Activated naive CD8-positive, alpha-beta T cell treated with anti-CD3 and anti-CD28 coated beads, Interleukin-2, amount 50 U/mL, for 24 hours (primary cell): Measurements from ENCODE around the gene INHA.

Experiments
- ATAC-seq: fragments of 150-1000 bp; cut with Tn5 transposase; one replicate; pipeline ENCODE4 v1.10.0; 2021
- DNase-seq: peaks from one replicate; pipeline ENCODE4 v3.0.0; 2021
- H3K27ac Mint-ChIP-seq: one replicate; pipeline ENCODE4 v1.8.0; 2021; ENCODE audit warnings: mild to moderate bottlenecking, mixed read lengths
- H3K27me3 Mint-ChIP-seq: one replicate; pipeline ENCODE4 v1.8.0; 2021; ENCODE audit warnings: mixed read lengths
- H3K36me3 Mint-ChIP-seq: one replicate; pipeline ENCODE4 v1.8.0; 2021; ENCODE audit warnings: low read depth, mixed read lengths
- H3K4me1 Mint-ChIP-seq: one replicate; pipeline ENCODE4 v1.8.0; 2021; ENCODE audit warnings: mixed read lengths
- H3K4me3 Mint-ChIP-seq: one replicate; pipeline ENCODE4 v1.8.0; 2021; ENCODE audit warnings: mild to moderate bottlenecking, moderate library complexity, mixed read lengths
- H3K9me3 Mint-ChIP-seq: one replicate; pipeline ENCODE4 v1.8.0; 2021; ENCODE audit warnings: mixed read lengths

Gene INHA

GRCh38 chr2:219572237-219573001 lies at the start of gene INHA:
Gene INHA, plus strand, starts transcription at chr2:219572310. Its CDS starts 65 bp downstream, at chr2:219572375.
- Mint-ChIP-seq H3K27ac (no peak within 1 kb of the TSS), H3K4me1 (no peaks in the 10 kb centered on the region), H3K4me3 (no peak within 1 kb of the TSS), H3K36me3 (no peaks in the 10 kb centered on the region), H3K9me3 (no peaks in the 10 kb centered on the region), H3K27me3 (peaks cover 48% of the 10 kb centered on the region)
- no peak for ATAC-seq
- DNase-seq, result no peak

GRCh38 chr2:219523031-219523671 lies 49.0 kb upstream of the INHA start:
- ATAC-seq, result no peak
- no peaks in the 10 kb centered on the region for H3K36me3 Mint-ChIP-seq
- no peak for DNase-seq
- H3K27me3 Mint-ChIP-seq, result peaks cover 77% of the 10 kb centered on the region
- no peak overlapping the region for H3K4me3 Mint-ChIP-seq
- H3K4me1 Mint-ChIP-seq, result peaks cover 10% of the 10 kb centered on the region
- H3K9me3 Mint-ChIP-seq, result no peaks in the 10 kb centered on the region
- no peak overlapping the region for H3K27ac Mint-ChIP-seq

GRCh38 chr2:219524817-219525216 lies 47.3 kb upstream of the INHA start:
- Mint-ChIP-seq H3K4me1 (peaks cover 10% of the 10 kb centered on the region), H3K4me3 (no peak overlapping the region), H3K36me3 (no peaks in the 10 kb centered on the region), H3K27ac (no peak overlapping the region), H3K27me3 (peaks cover 85% of the 10 kb centered on the region), H3K9me3 (no peaks in the 10 kb centered on the region)
- DNase-seq (no peak), ATAC-seq (no peak)

GRCh38 chr2:219525533-219526232 lies 46.4 kb upstream of the INHA start:
- Mint-ChIP-seq H3K4me1 (peaks cover 10% of the 10 kb centered on the region), H3K27ac (no peak overlapping the region), H3K4me3 (no peak overlapping the region), H3K36me3 (no peaks in the 10 kb centered on the region), H3K27me3 (peaks cover 86% of the 10 kb centered on the region), H3K9me3 (no peaks in the 10 kb centered on the region)
- ATAC-seq (no peak), DNase-seq (no peak)

GRCh38 chr2:219526320-219527075 lies 45.6 kb upstream of the INHA start:
- DNase-seq, result no peak
- Mint-ChIP-seq H3K27me3 (peaks cover 83% of the 10 kb centered on the region), H3K4me3 (no peak overlapping the region), H3K36me3 (no peaks in the 10 kb centered on the region), H3K27ac (no peak overlapping the region), H3K9me3 (no peaks in the 10 kb centered on the region), H3K4me1 (peaks cover 10% of the 10 kb centered on the region)
- ATAC-seq, result no peak

GRCh38 chr2:219527076-219527394 lies 45.1 kb upstream of the INHA start:
- Mint-ChIP-seq H3K27me3 (peaks cover 78% of the 10 kb centered on the region), H3K27ac (no peak overlapping the region), H3K36me3 (no peaks in the 10 kb centered on the region), H3K9me3 (no peaks in the 10 kb centered on the region), H3K4me1 (peaks cover 7% of the 10 kb centered on the region), H3K4me3 (no peak overlapping the region)
- no peak for DNase-seq
- ATAC-seq, result no peak

GRCh38 chr2:219527472-219527871 lies 44.6 kb upstream of the INHA start:
- ATAC-seq (no peak), DNase-seq (no peak)
- H3K27ac Mint-ChIP-seq, result no peak overlapping the region
- H3K27me3 Mint-ChIP-seq, result peaks cover 78% of the 10 kb centered on the region
- no peaks in the 10 kb centered on the region for H3K9me3 Mint-ChIP-seq
- H3K4me3 Mint-ChIP-seq, result no peak overlapping the region
- H3K4me1 Mint-ChIP-seq, result peaks cover 5% of the 10 kb centered on the region
- no peaks in the 10 kb centered on the region for H3K36me3 Mint-ChIP-seq

GRCh38 chr2:219530048-219530963 lies 41.8 kb upstream of the INHA start:
- Mint-ChIP-seq H3K27me3 (peaks cover 59% of the 10 kb centered on the region), H3K4me3 (no peak overlapping the region), H3K36me3 (no peaks in the 10 kb centered on the region), H3K9me3 (no peaks in the 10 kb centered on the region), H3K27ac (no peak overlapping the region), H3K4me1 (no peaks in the 10 kb centered on the region)
- peak; percentile 89 for DNase-seq
- peak; percentile 83 for ATAC-seq

GRCh38 chr2:219531639-219532377 lies 40.3 kb upstream of the INHA start:
- no peak for DNase-seq
- H3K27ac Mint-ChIP-seq, result no peak overlapping the region
- H3K4me1 Mint-ChIP-seq, result no peaks in the 10 kb centered on the region
- no peaks in the 10 kb centered on the region for H3K36me3 Mint-ChIP-seq
- H3K27me3 Mint-ChIP-seq, result peaks cover 46% of the 10 kb centered on the region
- no peak overlapping the region for H3K4me3 Mint-ChIP-seq
- no peak for ATAC-seq
- no peaks in the 10 kb centered on the region for H3K9me3 Mint-ChIP-seq

GRCh38 chr2:219532378-219532649 lies 39.8 kb upstream of the INHA start:
- peaks cover 42% of the 10 kb centered on the region for H3K27me3 Mint-ChIP-seq
- no peak for DNase-seq
- no peaks in the 10 kb centered on the region for H3K9me3 Mint-ChIP-seq
- no peaks in the 10 kb centered on the region for H3K36me3 Mint-ChIP-seq
- H3K4me1 Mint-ChIP-seq, result no peaks in the 10 kb centered on the region
- H3K4me3 Mint-ChIP-seq, result no peak overlapping the region
- ATAC-seq, result no peak
- no peak overlapping the region for H3K27ac Mint-ChIP-seq

- H3K27me3 Mint-ChIP-seq, result peaks cover 27% of the 10 kb centered on the region
- no peak for ATAC-seq
- no peaks in the 10 kb centered on the region for H3K4me1 Mint-ChIP-seq
- no peak overlapping the region for H3K4me3 Mint-ChIP-seq
- H3K9me3 Mint-ChIP-seq, result no peaks in the 10 kb centered on the region
- no peak for DNase-seq
- H3K27ac Mint-ChIP-seq, result no peak overlapping the region
- no peaks in the 10 kb centered on the region for H3K36me3 Mint-ChIP-seq
Measured at GRCh38 chr2:219533930-219534661, 38.0 kb upstream of the INHA start.

GRCh38 chr2:219536425-219536824 lies 35.7 kb upstream of the INHA start:
- Mint-ChIP-seq H3K9me3 (no peaks in the 10 kb centered on the region), H3K27me3 (peaks cover 6% of the 10 kb centered on the region)
- no peak for ATAC-seq

GRCh38 chr2:219536967-219537366 lies 35.1 kb upstream of the INHA start:
- DNase-seq, result no peak
- no peak for ATAC-seq
- no peaks in the 10 kb centered on the region for H3K9me3 Mint-ChIP-seq
- H3K36me3 Mint-ChIP-seq, result peaks cover 6% of the 10 kb centered on the region
- no peak overlapping the region for H3K27ac Mint-ChIP-seq
- peaks cover 6% of the 10 kb centered on the region for H3K27me3 Mint-ChIP-seq
- peaks cover 8% of the 10 kb centered on the region for H3K4me1 Mint-ChIP-seq
- no peak overlapping the region for H3K4me3 Mint-ChIP-seq

More at GRCh38 chr2:219536425-219536824, 35.7 kb upstream of the INHA start:
- DNase-seq, result no peak
- H3K27ac Mint-ChIP-seq, result no peak overlapping the region
- no peak overlapping the region for H3K4me3 Mint-ChIP-seq
- peaks cover 4% of the 10 kb centered on the region for H3K4me1 Mint-ChIP-seq
- peaks cover 6% of the 10 kb centered on the region for H3K36me3 Mint-ChIP-seq
